KMS-11 (cell line): ENCODE results near the gene AK5.

ENCODE experiments used
- H2AFZ ChIP-seq: fragments of 200-600 bp; sonication (generic); 2 replicates; pipeline ENCODE4 v1.6.1; 2016; ENCODE audit warnings: antibody characterized with exemption, mixed run types, low read depth
- H3K27ac ChIP-seq: fragments of 200-600 bp; sonication (generic); 2 replicates; pipeline ENCODE4 v1.6.1; 2016; ENCODE audit warnings: mild to moderate bottlenecking, mixed run types
- H3K27me3 ChIP-seq: fragments of 200-600 bp; sonication (generic); 2 replicates; pipeline ENCODE4 v1.6.1; 2017; ENCODE audit warnings: mild to moderate bottlenecking, low read depth, mixed run types, moderate library complexity; ENCODE audit not compliant: insufficient read depth
- H3K36me3 ChIP-seq: fragments of 200-600 bp; sonication (generic); 2 replicates; pipeline ENCODE4 v1.6.1; 2017; ENCODE audit warnings: mild to moderate bottlenecking, mixed run types; ENCODE audit not compliant: insufficient read depth
- H3K4me1 ChIP-seq: fragments of 200-600 bp; sonication (generic); 2 replicates; pipeline ENCODE4 v1.6.1; 2016; ENCODE audit warnings: mild to moderate bottlenecking, low read depth, mixed run types; ENCODE audit not compliant: poor library complexity, severe bottlenecking
- H3K4me2 ChIP-seq: fragments of 200-600 bp; sonication (generic); 2 replicates; pipeline ENCODE4 v1.7.0; 2016; ENCODE audit warnings: mild to moderate bottlenecking, mixed run types
- H3K4me3 ChIP-seq: fragments of 200-600 bp; sonication (generic); IDR thresholded peaks from 2 replicates; pipeline ENCODE4 v1.6.1; 2017; ENCODE audit warnings: low read depth, low read length, mixed read lengths; ENCODE audit not compliant: insufficient read depth
- H3K79me2 ChIP-seq: fragments of 200-600 bp; sonication (generic); 2 replicates; pipeline ENCODE4 v1.6.1; 2016; ENCODE audit warnings: low read depth, mixed run types; ENCODE audit not compliant: insufficient read depth
- H3K9ac ChIP-seq: fragments of 200-600 bp; sonication (generic); 2 replicates; pipeline ENCODE4 v1.6.1; 2016; ENCODE audit warnings: mild to moderate bottlenecking, mixed run types
- H4K20me1 ChIP-seq: fragments of 200-600 bp; sonication (generic); 2 replicates; pipeline ENCODE4 v1.6.1; 2016; ENCODE audit warnings: mild to moderate bottlenecking, mixed run types; ENCODE audit not compliant: insufficient read depth
- TF ChIP-seq, protein P1 (sequence below): fragments of 200-600 bp; sonication (generic); conservative IDR thresholded peaks from 2 replicates; pipeline ENCODE4 v1.6.1; 2017; ENCODE audit warnings: low read depth, mild to moderate bottlenecking, antibody characterized with exemption, low read length, moderate library complexity, mixed read lengths

The AK5 gene

DNA sequence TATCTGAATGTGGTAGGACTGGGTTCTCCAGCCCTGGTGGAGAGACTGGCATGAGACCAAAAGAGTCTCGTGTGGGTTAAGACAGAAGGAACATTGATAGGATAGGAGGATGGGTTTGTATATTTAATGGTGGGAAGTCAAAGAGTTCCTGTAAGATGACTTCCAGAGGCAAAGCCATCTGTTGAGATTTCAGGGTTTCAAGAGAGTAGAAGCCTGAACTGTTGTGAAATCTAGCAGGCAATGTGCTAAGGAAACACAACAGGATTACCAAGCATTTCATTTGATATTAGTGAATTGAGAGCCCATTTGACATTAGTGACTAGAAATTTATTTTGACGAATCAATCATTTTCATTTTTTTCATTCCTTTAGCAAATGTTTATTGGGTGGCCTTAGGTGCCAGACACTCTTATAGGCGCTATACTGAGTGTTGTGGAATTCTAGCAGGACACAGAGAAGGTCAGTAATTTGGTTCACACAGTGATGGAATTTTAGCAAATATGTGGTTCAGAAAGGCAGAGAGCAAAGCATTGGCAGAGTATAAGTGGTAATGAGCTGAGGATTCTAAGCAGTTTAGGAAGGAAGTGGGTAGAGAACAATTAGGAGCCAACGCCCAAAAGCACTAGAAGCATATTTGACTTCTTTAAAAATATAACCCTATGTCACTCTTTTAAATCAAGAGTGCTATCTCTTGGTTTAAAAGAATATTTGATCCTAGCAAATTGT, 149.3 kb downstream of the AK5 start:
- no peak overlapping the region for H3K9ac ChIP-seq
- no peaks in the 10 kb centered on the region for H3K4me1 ChIP-seq
- no peak overlapping the region for H3K4me3 ChIP-seq
- no peak overlapping the region for H2AFZ ChIP-seq
- H3K79me2 ChIP-seq: no peaks in the 10 kb centered on the region
- H4K20me1 ChIP-seq: no peaks in the 10 kb centered on the region
- TF ChIP-seq, protein P1, sequence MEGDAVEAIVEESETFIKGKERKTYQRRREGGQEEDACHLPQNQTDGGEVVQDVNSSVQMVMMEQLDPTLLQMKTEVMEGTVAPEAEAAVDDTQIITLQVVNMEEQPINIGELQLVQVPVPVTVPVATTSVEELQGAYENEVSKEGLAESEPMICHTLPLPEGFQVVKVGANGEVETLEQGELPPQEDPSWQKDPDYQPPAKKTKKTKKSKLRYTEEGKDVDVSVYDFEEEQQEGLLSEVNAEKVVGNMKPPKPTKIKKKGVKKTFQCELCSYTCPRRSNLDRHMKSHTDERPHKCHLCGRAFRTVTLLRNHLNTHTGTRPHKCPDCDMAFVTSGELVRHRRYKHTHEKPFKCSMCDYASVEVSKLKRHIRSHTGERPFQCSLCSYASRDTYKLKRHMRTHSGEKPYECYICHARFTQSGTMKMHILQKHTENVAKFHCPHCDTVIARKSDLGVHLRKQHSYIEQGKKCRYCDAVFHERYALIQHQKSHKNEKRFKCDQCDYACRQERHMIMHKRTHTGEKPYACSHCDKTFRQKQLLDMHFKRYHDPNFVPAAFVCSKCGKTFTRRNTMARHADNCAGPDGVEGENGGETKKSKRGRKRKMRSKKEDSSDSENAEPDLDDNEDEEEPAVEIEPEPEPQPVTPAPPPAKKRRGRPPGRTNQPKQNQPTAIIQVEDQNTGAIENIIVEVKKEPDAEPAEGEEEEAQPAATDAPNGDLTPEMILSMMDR: no peak
- no peak overlapping the region for H3K27ac ChIP-seq
- no peaks in the 10 kb centered on the region for H3K27me3 ChIP-seq
- H3K4me2 ChIP-seq: no peak overlapping the region
- no peaks in the 10 kb centered on the region for H3K36me3 ChIP-seq

DNA sequence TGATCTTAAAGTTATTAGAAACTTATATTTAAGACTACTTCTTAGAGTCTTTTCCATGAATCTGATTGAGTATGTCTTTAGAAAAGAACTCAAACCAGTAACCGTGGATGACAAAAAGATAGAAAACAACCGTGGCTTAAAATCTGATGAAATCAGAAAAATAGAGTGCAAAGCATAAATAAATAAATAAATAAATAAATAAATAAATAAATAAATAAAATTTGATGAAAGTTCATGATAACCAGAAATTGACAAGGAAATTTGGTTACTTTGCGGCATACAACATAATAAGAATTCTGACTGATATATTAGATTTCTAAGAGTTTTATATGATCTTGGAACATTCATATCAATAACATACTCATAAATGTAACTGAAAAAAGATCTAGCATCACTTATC, 152.1 kb downstream of the AK5 start:
- Histone ChIP-seq H3K4me1 (no peaks in the 10 kb centered on the region), H3K4me2 (no peak overlapping the region)

DNA sequence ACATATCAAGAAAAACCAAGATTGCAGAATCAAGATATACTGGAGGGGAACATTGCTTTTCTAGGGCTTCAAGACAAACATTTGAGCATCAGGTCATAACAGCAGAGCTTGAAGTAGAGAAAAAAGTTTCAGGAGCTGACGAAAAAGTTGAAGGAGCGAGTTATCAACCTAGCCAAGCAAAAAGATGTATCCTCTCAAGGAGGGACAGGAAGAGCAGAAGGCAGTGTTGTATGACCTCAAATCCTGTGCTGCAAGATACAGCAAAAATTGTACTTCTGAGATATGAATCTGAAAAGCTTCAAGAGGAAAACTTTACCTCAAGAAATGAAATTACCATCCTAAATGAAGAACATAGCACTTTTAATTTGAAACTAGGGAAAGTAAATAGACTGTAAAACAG, 153.1 kb downstream of the AK5 start:
- H3K4me1 ChIP-seq: no peaks in the 10 kb centered on the region
- H3K27me3 ChIP-seq: no peaks in the 10 kb centered on the region
- H3K79me2 ChIP-seq: no peaks in the 10 kb centered on the region

More for the DNA sequence above, 152.1 kb downstream of the AK5 start:
- no peaks in the 10 kb centered on the region for H3K36me3 ChIP-seq
- no peak overlapping the region for H3K27ac ChIP-seq
- H3K4me3 ChIP-seq: no peak overlapping the region
- TF ChIP-seq, protein P1: no peak
- no peaks in the 10 kb centered on the region for H3K79me2 ChIP-seq
- H3K9ac ChIP-seq: no peak overlapping the region
- H3K27me3 ChIP-seq: no peaks in the 10 kb centered on the region
- H2AFZ ChIP-seq: no peak overlapping the region
- no peaks in the 10 kb centered on the region for H4K20me1 ChIP-seq

DNA sequence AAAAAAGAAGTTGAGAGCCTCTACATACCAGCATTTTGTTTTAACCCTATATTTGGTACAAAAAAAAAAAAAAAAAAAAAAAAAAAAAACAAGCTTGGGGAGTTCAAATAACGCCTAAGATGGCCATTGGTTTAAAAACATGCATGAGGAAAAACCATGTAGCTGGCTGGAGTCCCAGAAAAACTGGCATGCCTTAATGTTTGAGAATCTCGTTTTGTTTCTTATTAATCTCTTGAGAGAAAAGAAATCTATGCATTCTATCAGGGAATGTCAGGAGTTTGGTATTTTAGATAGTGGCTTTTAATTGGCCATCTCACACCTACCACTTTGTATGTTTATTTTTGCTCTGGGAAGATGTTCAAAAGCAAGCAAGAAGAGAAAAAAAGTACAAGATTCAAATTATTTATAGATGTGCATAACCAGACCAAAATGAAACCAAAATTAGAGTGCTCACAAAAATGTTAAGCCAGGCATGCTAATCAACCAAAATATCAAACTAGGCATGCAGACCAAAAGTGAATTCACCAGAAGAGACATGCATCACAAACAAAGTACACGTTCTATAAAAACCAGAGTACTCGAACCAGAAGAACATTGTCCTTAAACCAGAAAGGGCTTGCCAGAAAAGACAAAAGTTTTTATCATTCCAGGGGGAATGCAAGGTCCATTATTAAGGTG, 156.6 kb downstream of the AK5 start:
- Histone ChIP-seq H2AFZ (no peak overlapping the region), H4K20me1 (no peaks in the 10 kb centered on the region), H3K4me3 (no peak overlapping the region), H3K79me2 (no peaks in the 10 kb centered on the region), H3K4me2 (no peak overlapping the region), H3K9ac (no peak overlapping the region), H3K27ac (no peak overlapping the region), H3K27me3 (no peaks in the 10 kb centered on the region), H3K36me3 (no peaks in the 10 kb centered on the region), H3K4me1 (no peaks in the 10 kb centered on the region)
- TF ChIP-seq, protein P1: no peak

More for the DNA sequence above, 153.1 kb downstream of the AK5 start:
- Histone ChIP-seq H3K4me3 (no peak overlapping the region), H3K9ac (no peak overlapping the region), H3K27ac (no peak overlapping the region), H4K20me1 (no peaks in the 10 kb centered on the region), H3K4me2 (no peak overlapping the region), H3K36me3 (no peaks in the 10 kb centered on the region), H2AFZ (no peak overlapping the region)
- TF ChIP-seq, protein P1: no peak
